RPMI7951 (cell line): Measurements from ENCODE around the gene MFN2. TPM values are rescaled to one million over a fixed set of nuclear protein-coding genes. Genes with fewer than 3 reads are reported as not detected.
"Not testable (repeated sequence)": the region's sequence is repeated elsewhere in the genome, so short reads cannot be mapped to it uniquely, and the experiment has no call there.

Experiments used
- DNase-seq: peaks from one replicate; pipeline ENCODE4 v3.0.0-alpha.2; 2012; ENCODE audit warnings: low read depth
- total RNA-seq: library from RNA; depleted of rRNA; stranded (reverse); fragments of >200 nt; shearing (Covaris generic); gene quantifications from 2 replicates; pipeline ENCODE4 v1.2.3, GENCODE V29; 2014

The MFN2 gene
- total RNA-seq, 1 experiment from 2014 or later = 36.0 TPM

DNA sequence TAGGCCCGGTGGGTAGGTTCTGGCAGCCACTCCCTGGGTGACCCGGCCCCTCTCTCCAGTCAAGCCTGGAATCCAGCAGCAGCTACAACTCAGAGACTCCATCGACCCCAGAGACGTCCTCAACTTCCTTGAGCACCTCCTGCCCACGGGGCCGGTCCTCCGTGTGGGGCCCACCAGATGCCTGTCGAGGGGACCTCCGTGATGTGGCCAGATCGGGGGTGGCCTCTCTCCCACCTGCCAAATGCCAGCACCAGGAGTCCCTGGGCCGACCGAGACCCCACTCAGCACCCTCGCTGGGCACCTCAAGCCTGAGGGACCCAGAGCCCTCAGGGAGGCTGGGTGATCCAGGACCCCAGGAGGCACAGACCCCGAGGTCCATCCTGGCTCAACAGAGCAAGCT lies 41.8 kb downstream of the MFN2 start:
- DNase-seq = no peak

DNA sequence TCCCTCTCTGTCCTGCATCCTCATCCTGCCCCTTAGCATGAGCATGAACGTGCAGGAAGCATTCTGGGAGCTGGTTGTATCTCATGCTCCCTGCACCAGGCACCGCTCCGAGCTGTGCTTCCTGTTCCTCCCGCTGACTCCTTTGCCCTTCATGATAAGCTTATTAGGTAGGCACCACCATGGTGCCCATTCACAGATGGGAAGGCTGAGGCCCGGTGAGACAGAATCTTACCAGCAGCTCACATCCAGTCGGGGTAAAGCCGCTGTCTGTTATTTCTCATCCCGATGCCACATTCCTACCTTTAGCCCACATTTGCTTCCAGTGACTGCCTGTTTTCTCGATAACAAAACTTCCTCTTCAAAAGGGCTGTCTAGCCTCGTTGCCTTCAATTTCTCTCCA lies 46.3 kb downstream of the MFN2 start:
- no peak for DNase-seq

DNA sequence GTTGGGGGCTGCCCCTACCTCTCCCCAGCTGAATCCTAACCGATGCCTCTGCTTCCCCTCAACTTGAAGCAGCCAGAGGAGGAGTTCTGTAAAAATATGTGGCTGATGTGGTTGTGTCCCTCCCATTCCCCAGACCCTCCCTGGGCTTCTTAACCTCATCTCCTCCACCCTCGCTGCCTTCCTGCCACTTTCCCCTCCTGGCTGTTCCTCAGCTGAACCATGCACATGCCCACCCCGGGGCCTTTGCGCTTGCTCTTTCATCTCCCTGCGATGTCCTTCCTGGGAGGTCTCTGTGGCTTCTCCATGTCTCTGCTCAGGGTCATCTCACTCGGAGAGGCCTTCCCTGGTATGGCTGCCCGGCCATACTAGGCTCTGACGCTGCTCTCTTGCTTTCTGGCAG lies 48.0 kb downstream of the MFN2 start:
- no peak for DNase-seq

DNA sequence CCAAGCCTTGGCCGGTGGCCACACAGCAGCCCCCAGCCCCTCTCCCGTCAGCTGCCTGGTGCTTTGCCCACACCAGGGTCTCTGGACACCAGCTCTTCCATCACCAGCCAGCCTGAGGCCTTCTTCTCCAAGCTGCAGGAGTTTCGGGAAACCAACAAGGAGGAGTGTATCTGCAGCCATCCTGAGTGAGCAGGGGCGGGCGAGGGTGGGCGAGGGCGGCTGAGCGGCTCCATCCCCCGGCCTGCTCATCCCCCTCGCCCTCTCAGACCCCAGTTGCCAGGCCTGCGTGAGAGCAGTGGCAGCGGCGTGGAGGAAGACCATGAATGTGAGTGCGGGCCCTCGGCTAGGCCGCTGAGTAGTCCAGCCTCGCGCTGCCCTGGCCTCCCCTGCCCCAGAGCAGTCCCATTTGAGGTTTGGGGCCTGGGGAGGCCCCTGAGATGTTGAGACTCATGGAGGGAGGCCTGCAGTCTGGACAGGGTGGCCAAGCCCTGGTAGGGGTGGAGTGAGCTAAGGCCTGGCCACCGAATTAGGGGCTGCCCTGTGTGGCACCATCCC lies 48.8 kb downstream of the MFN2 start:
- DNase-seq = no peak

DNA sequence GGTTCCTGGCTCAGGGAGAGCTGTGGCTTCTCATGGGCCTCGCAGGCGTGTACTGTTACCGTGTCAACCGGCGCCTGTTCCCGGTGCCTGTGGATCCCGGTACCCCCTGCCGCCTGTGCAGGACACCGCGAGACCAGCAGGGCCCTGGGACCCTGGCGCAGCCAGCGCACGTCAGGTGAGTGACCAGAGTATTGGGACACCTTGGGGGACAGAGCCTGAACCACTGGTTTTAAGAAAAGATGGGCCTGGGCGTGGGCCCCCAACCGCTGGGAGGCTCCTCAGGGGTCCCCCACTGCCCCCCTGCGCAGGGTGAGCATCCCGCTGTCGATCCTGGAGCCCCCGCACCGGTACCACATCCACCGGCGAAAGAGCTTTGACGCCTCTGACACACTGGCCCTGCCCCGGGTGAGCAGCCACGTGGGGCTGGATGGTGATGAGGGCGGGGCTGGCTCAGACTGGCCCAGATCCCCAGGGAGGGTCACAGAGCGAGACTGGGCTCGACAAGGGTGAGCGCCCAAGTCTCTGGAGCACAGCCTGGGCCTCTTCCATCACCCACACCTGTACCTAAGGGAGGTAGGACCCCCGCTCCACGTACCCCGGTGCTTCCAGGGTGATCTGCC lies 49.6 kb downstream of the MFN2 start:
- no peak for DNase-seq

DNA sequence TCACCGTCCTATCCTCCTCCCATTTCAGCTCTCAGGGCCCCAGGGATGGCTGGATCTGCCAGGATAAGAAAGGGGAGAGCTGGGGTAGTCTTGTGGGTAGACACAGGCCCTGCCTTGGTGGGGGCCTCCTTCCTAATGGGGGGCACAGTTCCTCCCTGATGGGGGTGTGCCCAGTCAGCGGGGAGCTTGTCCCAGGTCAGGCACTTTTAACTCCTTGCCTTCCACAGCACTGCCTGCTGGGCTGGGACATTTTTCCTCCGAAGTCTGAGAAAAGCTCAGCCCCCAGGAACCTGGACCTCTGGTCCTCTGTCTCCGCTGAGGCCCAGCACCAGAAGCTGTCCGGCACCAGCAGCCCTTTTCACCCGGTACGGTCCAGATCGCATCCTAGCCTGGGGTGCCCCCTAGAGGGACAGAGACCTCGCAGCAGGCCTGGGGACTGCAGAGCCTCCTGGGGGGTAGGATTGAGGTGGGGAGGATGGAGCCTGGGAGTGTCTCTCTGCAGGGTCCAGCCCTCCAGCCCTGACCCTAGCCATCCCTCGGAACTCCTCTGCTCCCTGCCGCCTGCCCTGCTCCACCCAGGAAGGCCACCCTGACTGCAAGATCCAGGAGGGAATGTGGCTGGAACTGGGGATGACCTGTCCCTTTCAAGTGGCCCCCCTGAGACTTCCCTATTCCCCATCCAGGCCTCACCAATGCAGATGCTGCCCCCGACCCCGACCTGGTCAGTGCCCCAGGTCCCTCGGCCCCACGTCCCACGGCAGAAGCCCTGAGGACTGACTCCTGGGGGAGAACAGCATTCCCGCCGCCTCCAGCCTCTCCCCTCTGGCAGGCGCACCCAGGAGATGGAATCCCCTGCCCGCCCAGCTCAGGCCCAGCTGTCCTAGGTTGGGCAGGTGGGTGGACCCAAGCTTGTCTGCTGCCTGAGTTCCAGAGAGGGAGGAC lies 51.1 kb downstream of the MFN2 start:
- DNase-seq = no peak

DNA sequence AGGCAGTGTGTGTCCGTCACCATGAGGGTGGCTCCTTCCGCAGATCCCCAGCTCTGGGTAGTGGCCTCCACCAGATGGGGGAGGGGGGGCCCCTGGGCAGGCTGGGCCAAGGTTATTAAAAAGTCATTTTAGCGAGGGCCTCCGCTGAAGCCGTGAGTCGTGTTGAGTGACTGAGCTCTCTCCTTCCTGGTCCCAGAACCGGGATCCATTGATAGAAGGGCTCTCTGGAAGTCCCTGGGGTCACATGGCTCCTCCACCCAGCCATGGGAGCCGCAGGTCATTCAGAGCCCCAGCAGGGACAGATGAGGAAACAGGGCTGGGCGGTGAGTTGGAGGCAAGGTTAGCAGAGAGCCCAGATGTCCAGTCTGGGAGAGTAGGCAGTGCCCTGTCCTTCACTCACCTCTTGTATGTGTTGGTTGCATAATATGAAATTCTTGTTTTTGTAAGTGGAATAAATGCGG lies 51.9 kb downstream of the MFN2 start:
- DNase-seq = no peak

- DNase-seq = not testable (repeated sequence)
These were observed 53.2 kb downstream of the MFN2 start for GRCh38 chr1:12033441-12033840.

GRCh38 chr1:12034381-12034801 lies 54.1 kb downstream of the MFN2 start:
- no peak for DNase-seq

DNA sequence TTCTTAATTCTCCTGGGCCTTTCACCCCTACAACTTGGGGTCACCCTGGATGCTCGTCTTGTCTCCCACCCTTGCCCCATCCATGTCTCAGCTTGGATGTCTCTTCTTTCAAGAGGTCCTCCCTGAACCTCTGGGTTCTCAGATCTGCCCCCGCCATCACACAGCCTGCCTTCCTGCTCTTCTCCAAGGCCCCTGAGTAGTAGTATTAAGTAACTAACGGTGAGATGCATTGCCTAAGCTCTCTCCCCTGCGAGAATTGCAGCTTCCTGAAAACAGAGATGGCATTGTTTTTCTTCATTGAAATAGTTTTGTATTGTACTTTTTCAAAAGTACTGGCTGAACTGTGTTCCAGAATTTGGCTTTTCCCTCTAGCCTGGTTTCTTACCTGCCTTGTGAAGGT lies 55.1 kb downstream of the MFN2 start:
- no peak for DNase-seq

GRCh38 chr1:12037486-12038355 lies 57.5 kb downstream of the MFN2 start:
- DNase-seq = no peak

- no peak for DNase-seq
These were observed 58.3 kb downstream of the MFN2 start for GRCh38 chr1:12038356-12039163.

DNA sequence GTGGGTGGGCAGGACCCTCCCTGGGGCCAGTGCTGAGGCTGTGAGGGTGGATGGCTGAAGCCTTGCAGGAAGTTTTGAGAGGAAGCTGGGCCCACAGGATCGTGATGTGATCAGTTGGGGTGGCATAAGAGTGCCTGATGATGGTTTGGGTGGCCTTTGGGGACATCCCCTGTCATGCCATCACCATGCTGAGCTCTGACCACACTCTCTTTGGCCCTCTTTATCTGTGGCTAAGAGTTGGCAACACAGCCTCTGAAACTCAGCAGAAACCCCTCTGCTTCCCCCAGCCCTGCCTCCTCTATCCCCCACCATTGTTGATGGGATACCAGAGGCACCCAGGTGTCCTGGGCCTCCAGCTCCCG lies 58.9 kb downstream of the MFN2 start:
- DNase-seq = no peak

DNA sequence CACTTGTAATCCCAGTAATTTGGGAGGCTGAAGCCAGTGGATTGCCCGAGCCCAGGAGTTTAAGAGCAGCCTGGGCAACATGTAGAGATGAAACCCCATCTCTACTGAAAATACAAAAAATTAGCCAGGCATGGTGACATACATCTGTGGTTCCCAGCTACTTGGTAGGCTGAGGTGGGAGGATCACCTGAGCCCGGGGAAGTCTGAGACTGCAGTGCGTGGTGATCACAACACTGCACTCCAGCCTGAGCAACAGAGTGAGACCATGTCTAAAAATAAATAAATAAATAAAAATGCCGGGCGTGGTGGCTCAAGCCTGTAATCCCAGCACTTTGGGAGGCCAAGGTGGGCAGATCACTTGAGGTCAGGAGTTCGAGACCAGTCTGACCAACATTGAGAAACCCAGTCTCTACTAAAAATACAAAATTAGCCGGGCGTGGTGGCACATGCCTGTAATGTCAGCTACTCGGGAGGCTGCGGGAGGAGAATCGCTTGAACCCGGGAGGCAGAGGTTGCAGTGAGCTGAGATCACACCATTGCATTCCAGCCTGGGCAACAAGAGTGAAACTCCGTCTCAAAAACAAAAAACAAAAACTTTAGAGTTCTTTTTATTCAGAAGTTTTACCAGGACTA lies 59.7 kb downstream of the MFN2 start:
- not testable (repeated sequence) for DNase-seq

- DNase-seq = peak; percentile 92
These were observed 60.3 kb downstream of the MFN2 start for GRCh38 chr1:12040457-12041051.

GRCh38 chr1:12044187-12044877 lies 64.1 kb downstream of the MFN2 start:
- peak; percentile 20 for DNase-seq

- no peak for DNase-seq
These were observed 66.5 kb downstream of the MFN2 start for GRCh38 chr1:12046749-12047119.

DNA sequence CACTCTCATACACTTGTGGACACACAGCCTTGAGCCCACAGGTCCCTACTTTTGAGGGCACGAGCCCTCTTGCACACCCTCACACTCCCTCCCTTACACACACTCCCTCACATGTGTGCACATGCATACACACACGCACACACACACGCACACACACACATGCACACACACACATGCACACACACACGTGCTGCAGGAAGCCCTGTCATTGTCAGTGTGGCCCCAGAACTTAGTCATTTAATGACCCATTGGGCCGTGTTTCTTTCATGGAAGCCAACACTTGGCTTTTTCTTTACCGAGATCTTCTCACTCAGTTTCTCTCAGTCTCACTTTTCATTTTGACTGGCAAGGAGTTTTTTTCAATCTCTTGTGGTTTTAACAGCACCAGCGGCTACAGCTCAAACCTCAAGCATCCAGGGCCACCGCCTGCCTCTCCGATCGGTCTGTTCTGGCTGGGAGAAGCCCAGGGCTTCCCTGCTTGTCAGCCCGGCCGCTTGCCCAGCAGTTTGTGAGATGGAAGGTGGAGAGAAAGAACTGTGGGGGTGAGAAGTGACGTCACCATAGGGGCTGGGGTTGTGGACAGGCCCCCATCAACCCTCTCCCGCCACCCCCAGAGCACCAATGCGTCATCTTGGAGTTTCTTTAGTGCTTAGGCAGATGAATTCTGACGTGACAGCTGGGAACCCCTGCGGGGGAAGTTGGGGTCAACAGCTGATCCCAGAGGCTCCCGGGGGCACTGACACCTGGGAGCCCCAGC lies 67.1 kb downstream of the MFN2 start:
- DNase-seq = peak; percentile 77

GRCh38 chr1:12048372-12048771 lies 68.1 kb downstream of the MFN2 start:
- DNase-seq = no peak
